ENCODE measurements around the gene SC5D. TPM values are rescaled to one million over a fixed set of nuclear protein-coding genes. Genes with fewer than 3 reads are reported as not detected.

The SC5D gene
- polyA plus RNA-seq, 1 donor from 2014 or later = 75.7 TPM

- Histone ChIP-seq H3K9me2 (ENCODE audit: insufficient read depth, low read length) (no peaks in the 10 kb centered on the region), H3K79me2 (replicated peaks; ENCODE audit: insufficient read depth, low read length) (peaks cover 66% of the 10 kb centered on the region), H3K4me2 (ENCODE audit: low read length) (no peak overlapping the region), H3K9me3 (ENCODE audit: low read length) (no peaks in the 10 kb centered on the region), H3F3A (ENCODE audit: insufficient read depth, low read length, poor library complexity, severe bottlenecking) (no peaks in the 10 kb centered on the region), H3K36me3 (ENCODE audit: insufficient read depth, low read length) (peaks cover under 1% of the 10 kb centered on the region), H3K9ac (ENCODE audit: low read length) (no peak overlapping the region), H4K20me1 (ENCODE audit: insufficient read depth) (no peaks in the 10 kb centered on the region), H2AFZ (ENCODE audit: low read depth, low read length) (no peak overlapping the region), H3K27me3 (ENCODE audit: insufficient read depth, low read depth, low read length) (no peaks in the 10 kb centered on the region), H3K27ac (ENCODE audit: low read length) (no peak overlapping the region), H3K4me3 (ENCODE audit: low read length) (no peak overlapping the region)
- TF ChIP-seq REST (IDR thresholded peaks at IDR 0.05; ENCODE audit: borderline replicate concordance) (no peak), SMC3 (conservative IDR thresholded peaks at IDR 0.05; ENCODE audit: poor library complexity) (no peak), POLR2AphosphoS5 (IDR thresholded peaks at IDR 0.05) (no peak), TAF1 (IDR thresholded peaks at IDR 0.05; ENCODE audit: low read depth) (no peak), RAD21 (conservative IDR thresholded peaks at IDR 0.05) (no peak), EZH2 (IDR thresholded peaks at IDR 0.05; ENCODE audit: borderline replicate concordance, insufficient read depth, low read length, poor library complexity, severe bottlenecking) (no peak), CTCF (IDR thresholded peaks at IDR 0.05; ENCODE audit: poor library complexity, severe bottlenecking) (no peak), EP300 (conservative IDR thresholded peaks at IDR 0.05; ENCODE audit: poor library complexity, severe bottlenecking) (no peak), MXI1 (conservative IDR thresholded peaks at IDR 0.05; ENCODE audit: poor library complexity, severe bottlenecking) (no peak)
Measured at GRCh38 chr11:121298774-121299173, 6.2 kb downstream of the SC5D start.

- peaks cover 6% of the 10 kb centered on the region for H3K36me3 ChIP-seq (ENCODE audit: insufficient read depth, low read length)
- no peak overlapping the region for H3K9ac ChIP-seq (ENCODE audit: low read length)
- no peak overlapping the region for H2AFZ ChIP-seq (ENCODE audit: low read depth, low read length)
- H3K4me3 ChIP-seq (ENCODE audit: low read length) = no peak overlapping the region
- H3K9me2 ChIP-seq (ENCODE audit: insufficient read depth, low read length) = no peaks in the 10 kb centered on the region
- H3K9me3 ChIP-seq (ENCODE audit: low read length) = no peaks in the 10 kb centered on the region
- H3K79me2 ChIP-seq (replicated peaks; ENCODE audit: insufficient read depth, low read length) = peaks cover 62% of the 10 kb centered on the region
- H3K27ac ChIP-seq (ENCODE audit: low read length) = no peak overlapping the region
- H3F3A ChIP-seq (ENCODE audit: insufficient read depth, low read length, poor library complexity, severe bottlenecking) = no peaks in the 10 kb centered on the region
- H4K20me1 ChIP-seq (ENCODE audit: insufficient read depth) = no peaks in the 10 kb centered on the region
- TF ChIP-seq RAD21 (conservative IDR thresholded peaks at IDR 0.05) = no peak
- no peak for TF ChIP-seq SMC3 (conservative IDR thresholded peaks at IDR 0.05; ENCODE audit: poor library complexity)
- TF ChIP-seq EZH2 (IDR thresholded peaks at IDR 0.05; ENCODE audit: borderline replicate concordance, insufficient read depth, low read length, poor library complexity, severe bottlenecking) = no peak
- TF ChIP-seq CTCF (IDR thresholded peaks at IDR 0.05; ENCODE audit: poor library complexity, severe bottlenecking) = no peak
- TF ChIP-seq REST (IDR thresholded peaks at IDR 0.05; ENCODE audit: borderline replicate concordance) = no peak
- no peak for TF ChIP-seq TAF1 (IDR thresholded peaks at IDR 0.05; ENCODE audit: low read depth)
- no peak for TF ChIP-seq MXI1 (conservative IDR thresholded peaks at IDR 0.05; ENCODE audit: poor library complexity, severe bottlenecking)
- TF ChIP-seq EP300 (conservative IDR thresholded peaks at IDR 0.05; ENCODE audit: poor library complexity, severe bottlenecking) = no peak
- no peak for TF ChIP-seq POLR2AphosphoS5 (IDR thresholded peaks at IDR 0.05)
- H3K4me2 ChIP-seq (ENCODE audit: low read length) = no peak overlapping the region
- H3K27me3 ChIP-seq (ENCODE audit: insufficient read depth, low read depth, low read length) = no peaks in the 10 kb centered on the region
Measured at GRCh38 chr11:121299417-121299816, 6.8 kb downstream of the SC5D start.
